H1 (cell line): ENCODE measurements around the gene IL5.

Experiments
- CEBPB ChIP-seq: IDR thresholded peaks from 2 replicates; pipeline ENCODE4 v1.6.1; 2012; ENCODE audit warnings: low read depth, low read length
- CTCF ChIP-seq, 3 experiments: IDR thresholded peaks; 1 replicate in 2 of 3; 2 replicates in 1 of 3; pipeline versions ENCODE4 v1.5.1 to v1.6.1; 2011; ENCODE audit warnings: low read length in 3 of 3, mild to moderate bottlenecking in 3 of 3, inconsistent platforms in 2 of 3, low read depth in 1 of 3, moderate library complexity in 1 of 3; ENCODE audit not compliant: insufficient read depth in 1 of 3; ENCODE audit errors: control extremely low read depth in 1 of 3
- JUN ChIP-seq: IDR thresholded peaks from 2 replicates; pipeline ENCODE4 v1.6.1; 2011; ENCODE audit warnings: low read depth, mild to moderate bottlenecking, improper control_type of control experiment, low read length
- RNF2 ChIP-seq: fragments of 200-900, 300-1000 bp; sonication (generic); IDR thresholded peaks from 2 replicates; pipeline ENCODE4 v1.7.1; 2016; ENCODE audit warnings: borderline replicate concordance, low read depth, mild to moderate bottlenecking, antibody characterized with exemption, low read length; ENCODE audit not compliant: poor library complexity, severe bottlenecking; ENCODE audit errors: missing control alignments
- TAF7 ChIP-seq: optimal IDR thresholded peaks from 2 replicates; pipeline ENCODE3; 2011; ENCODE audit warnings: low read depth, mild to moderate bottlenecking, inconsistent platforms, low read length, moderate library complexity, borderline replicate concordance
- YY1 ChIP-seq: IDR thresholded peaks from 2 replicates; pipeline ENCODE4 v1.6.1; 2011; ENCODE audit warnings: low read depth, mild to moderate bottlenecking, low read length
- ZNF274 ChIP-seq: IDR thresholded peaks from 2 replicates; pipeline ENCODE4 v1.7.0; 2012; ENCODE audit warnings: low read length, borderline replicate concordance; ENCODE audit errors: extremely low read depth

GRCh38 chr5:132505641-132506040 lies 37.7 kb downstream of the IL5 start:
- TF ChIP-seq ZNF274 (no peak), CTCF (IDR thresholded peaks at IDR 0.05; ENCODE audit: control extremely low read depth in 1 of 3, insufficient read depth in 1 of 3, low read depth in 1 of 3, low read length in 3 of 3) (no peak), YY1 (no peak), JUN (no peak), RNF2 (no peak), CEBPB (no peak), TAF7 (no peak)
